ENCODE measurements around the gene EXOC6B. TPM values are rescaled to one million over a fixed set of nuclear protein-coding genes. Genes with fewer than 3 reads are reported as not detected.

Gene EXOC6B
- total RNA-seq, 2 experiments from 2014 or later: 6.2 to 8.3 TPM

DNA sequence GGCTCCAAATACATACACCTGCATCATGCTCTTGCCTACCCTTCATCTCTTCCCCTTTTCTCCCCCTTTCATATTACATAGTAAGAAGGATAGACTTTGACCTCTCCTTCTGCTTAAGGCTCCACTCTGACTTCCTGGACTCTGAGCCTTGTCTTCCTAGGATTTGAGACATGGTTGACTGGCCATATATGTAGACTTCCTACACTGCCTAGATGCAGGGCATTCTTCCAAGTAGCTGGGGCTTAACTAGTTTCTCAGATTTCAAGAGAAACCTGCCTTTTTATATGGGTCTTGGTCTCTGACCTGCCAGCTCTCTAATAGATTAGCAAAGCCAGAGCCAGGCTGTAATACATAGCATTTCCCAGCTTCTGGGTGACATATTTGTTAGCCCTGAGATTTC, 642.8 kb downstream of the EXOC6B start:
- H3K4me1 Mint-ChIP-seq (ENCODE audit: low read depth): no peaks in the 10 kb centered on the region
- H3K4me3 Mint-ChIP-seq: no peak overlapping the region
- H3K36me3 Mint-ChIP-seq (ENCODE audit: low read depth): peaks cover 11% of the 10 kb centered on the region
- H3K9me3 Mint-ChIP-seq: no peaks in the 10 kb centered on the region
- no peak overlapping the region for H3K27ac Mint-ChIP-seq
- ATAC-seq (no peak), DNase-seq (no peak)
- POLR2A ChIA-PET: no interaction called here
- intact Hi-C loops (cut with micrococcal nuclease): no loop called here
- TF ChIP-seq, protein P1, sequence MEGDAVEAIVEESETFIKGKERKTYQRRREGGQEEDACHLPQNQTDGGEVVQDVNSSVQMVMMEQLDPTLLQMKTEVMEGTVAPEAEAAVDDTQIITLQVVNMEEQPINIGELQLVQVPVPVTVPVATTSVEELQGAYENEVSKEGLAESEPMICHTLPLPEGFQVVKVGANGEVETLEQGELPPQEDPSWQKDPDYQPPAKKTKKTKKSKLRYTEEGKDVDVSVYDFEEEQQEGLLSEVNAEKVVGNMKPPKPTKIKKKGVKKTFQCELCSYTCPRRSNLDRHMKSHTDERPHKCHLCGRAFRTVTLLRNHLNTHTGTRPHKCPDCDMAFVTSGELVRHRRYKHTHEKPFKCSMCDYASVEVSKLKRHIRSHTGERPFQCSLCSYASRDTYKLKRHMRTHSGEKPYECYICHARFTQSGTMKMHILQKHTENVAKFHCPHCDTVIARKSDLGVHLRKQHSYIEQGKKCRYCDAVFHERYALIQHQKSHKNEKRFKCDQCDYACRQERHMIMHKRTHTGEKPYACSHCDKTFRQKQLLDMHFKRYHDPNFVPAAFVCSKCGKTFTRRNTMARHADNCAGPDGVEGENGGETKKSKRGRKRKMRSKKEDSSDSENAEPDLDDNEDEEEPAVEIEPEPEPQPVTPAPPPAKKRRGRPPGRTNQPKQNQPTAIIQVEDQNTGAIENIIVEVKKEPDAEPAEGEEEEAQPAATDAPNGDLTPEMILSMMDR (IDR thresholded peaks at IDR 0.05): no peak
- H3K27me3 Mint-ChIP-seq: no peaks in the 10 kb centered on the region
- CTCF ChIA-PET: no interaction called here

DNA sequence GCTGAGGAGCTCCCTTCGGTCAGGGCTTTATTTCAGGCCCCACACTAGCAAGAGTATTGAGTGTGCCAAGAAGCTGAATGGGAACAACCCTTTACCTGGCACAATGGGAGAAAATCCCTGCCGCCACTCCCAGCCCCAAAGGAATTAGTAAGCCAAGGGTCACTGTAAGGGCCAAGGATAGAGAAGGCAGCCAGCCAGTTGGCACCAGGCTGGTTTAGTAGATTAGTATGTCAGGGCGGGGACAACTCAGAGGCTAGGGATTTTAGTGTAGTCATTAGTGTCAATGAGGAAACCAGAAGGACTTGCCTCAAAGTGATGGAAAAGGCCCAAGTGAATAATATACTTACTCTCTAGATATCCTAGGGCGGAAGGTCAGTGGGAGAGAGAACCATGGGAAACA, 643.3 kb downstream of the EXOC6B start:
- ChIA-PET CTCF (no interaction called here), POLR2A (no interaction called here)
- peaks cover 10% of the 10 kb centered on the region for H3K36me3 Mint-ChIP-seq (ENCODE audit: low read depth)
- no peaks in the 10 kb centered on the region for H3K9me3 Mint-ChIP-seq
- H3K4me1 Mint-ChIP-seq (ENCODE audit: low read depth): no peaks in the 10 kb centered on the region
- no peak overlapping the region for H3K27ac Mint-ChIP-seq
- DNase-seq: no peak
- TF ChIP-seq, protein P1 (IDR thresholded peaks at IDR 0.05): no peak
- intact Hi-C loops (cut with micrococcal nuclease): no loop called here
- ATAC-seq: no peak
- no peaks in the 10 kb centered on the region for H3K27me3 Mint-ChIP-seq
- H3K4me3 Mint-ChIP-seq: no peak overlapping the region

- POLR2A ChIA-PET: no interaction called here
- no peak overlapping the region for H3K4me3 Mint-ChIP-seq
- no peaks in the 10 kb centered on the region for H3K27me3 Mint-ChIP-seq
Measured at GRCh38 chr2:72181616-72182015, 644.2 kb downstream of the EXOC6B start.

DNA sequence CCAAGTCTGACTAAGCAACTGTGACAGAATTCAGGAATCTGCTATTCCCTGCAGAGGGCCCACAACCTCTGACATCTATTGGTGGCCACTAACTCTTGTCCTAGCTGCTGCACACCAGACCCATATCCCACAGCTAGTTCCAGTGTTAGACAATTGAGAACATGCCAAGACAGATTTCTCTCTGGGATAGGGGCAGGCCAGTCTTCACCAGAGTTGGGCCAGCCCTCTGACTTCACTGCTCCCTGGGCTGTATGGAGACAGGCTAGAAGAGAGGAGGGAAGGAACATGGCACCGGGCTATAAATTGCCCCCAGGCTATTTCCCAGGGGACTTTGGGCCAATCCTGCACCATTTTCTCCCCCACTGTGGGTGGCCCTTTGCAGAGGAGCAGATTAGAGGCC, 645.5 kb downstream of the EXOC6B start:
- no peaks in the 10 kb centered on the region for H3K9me3 Mint-ChIP-seq
- no peak for DNase-seq
- no peak overlapping the region for H3K4me3 Mint-ChIP-seq
- POLR2A ChIA-PET: no interaction called here
- ATAC-seq: no peak
- TF ChIP-seq, protein P1 (IDR thresholded peaks at IDR 0.05): no peak
- H3K27me3 Mint-ChIP-seq: no peaks in the 10 kb centered on the region
- CTCF ChIA-PET: no interaction called here
- no peaks in the 10 kb centered on the region for H3K4me1 Mint-ChIP-seq (ENCODE audit: low read depth)
- H3K27ac Mint-ChIP-seq: no peak overlapping the region
- intact Hi-C loops (cut with micrococcal nuclease): no loop called here
- peaks cover 10% of the 10 kb centered on the region for H3K36me3 Mint-ChIP-seq (ENCODE audit: low read depth)

More at GRCh38 chr2:72181616-72182015, 644.2 kb downstream of the EXOC6B start:
- intact Hi-C loops (cut with micrococcal nuclease): no loop called here
- ATAC-seq: no peak
- H3K9me3 Mint-ChIP-seq: no peaks in the 10 kb centered on the region
- CTCF ChIA-PET: no interaction called here
- no peaks in the 10 kb centered on the region for H3K4me1 Mint-ChIP-seq (ENCODE audit: low read depth)
- TF ChIP-seq, protein P1 (IDR thresholded peaks at IDR 0.05): no peak
- no peak for DNase-seq
- peaks cover 10% of the 10 kb centered on the region for H3K36me3 Mint-ChIP-seq (ENCODE audit: low read depth)
- no peak overlapping the region for H3K27ac Mint-ChIP-seq

DNA sequence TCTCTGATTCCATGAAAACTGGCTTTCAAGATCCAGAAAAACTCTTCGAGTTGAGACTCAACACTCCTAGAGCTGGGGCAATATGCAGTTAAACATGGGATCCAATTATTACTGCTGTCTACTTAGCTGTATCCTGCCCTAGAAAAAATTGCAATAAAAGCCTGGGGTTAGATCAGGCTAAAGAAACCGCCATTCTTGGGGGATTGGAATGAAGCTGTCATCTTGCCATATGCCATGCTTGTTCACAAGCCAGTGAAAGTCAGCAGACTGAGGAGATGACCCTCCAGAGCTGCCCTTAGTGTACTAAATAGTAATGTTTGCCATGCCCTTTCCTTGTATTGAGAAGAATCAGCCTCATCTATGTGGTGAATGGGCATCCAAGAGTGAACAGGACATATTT, 647.3 kb downstream of the EXOC6B start:
- ATAC-seq: no peak
- CTCF ChIA-PET: no interaction called here
- intact Hi-C loops (cut with micrococcal nuclease): no loop called here
- no peak for DNase-seq
- TF ChIP-seq, protein P1 (IDR thresholded peaks at IDR 0.05): no peak
- Mint-ChIP-seq H3K27me3 (no peaks in the 10 kb centered on the region), H3K27ac (no peak overlapping the region), H3K9me3 (no peaks in the 10 kb centered on the region), H3K4me1 (ENCODE audit: low read depth) (no peaks in the 10 kb centered on the region), H3K36me3 (ENCODE audit: low read depth) (peaks cover 10% of the 10 kb centered on the region), H3K4me3 (no peak overlapping the region)
- POLR2A ChIA-PET: no interaction called here

Data from activated CD8-positive, alpha-beta T cell treated with anti-CD3 and anti-CD28 coated beads for 36 hours (primary cell).